Sigmoid colon (tissue), 7 donors: ENCODE results near the gene ITGB5. TPM values are rescaled to one million over a fixed set of nuclear protein-coding genes. Genes with fewer than 3 reads are reported as not detected.

Experiments
- DNase-seq: peaks from one replicate; pipeline ENCODE4 v3.0.0-alpha.2; 2019
- H3K27ac ChIP-seq, 4 donors: fragments of 200-600 bp; sonication (generic); one replicate each; pipeline ENCODE4 v1.5.1; 2016 to 2019; ENCODE audit warnings: mild to moderate bottlenecking in 1 of 4
- H3K27me3 ChIP-seq, 3 donors: fragments of 200-600 bp; sonication (generic); one replicate each; pipeline ENCODE4 v1.5.1; 2019; ENCODE audit warnings: mild to moderate bottlenecking in 1 of 3
- H3K36me3 ChIP-seq, 4 donors: fragments of 200-600 bp; sonication (generic); one replicate each; pipeline ENCODE4 v1.5.1; 2016 to 2019
- H3K4me1 ChIP-seq, 4 donors: fragments of 200-600 bp; sonication (generic); one replicate each; pipeline ENCODE4 v1.5.1; 2017 to 2019
- H3K4me3 ChIP-seq, 4 donors: fragments of 200-600 bp; sonication (generic); one replicate each; pipeline ENCODE4 v1.5.1; 2017 to 2019; ENCODE audit warnings: mild to moderate bottlenecking in 2 of 4, moderate library complexity in 1 of 4
- H3K9me3 ChIP-seq, 4 donors: fragments of 200-600 bp in 3 of 4; sonication (generic) in 3 of 4; one replicate each; pipeline versions ENCODE4 v1.5.1 to v1.6.1; 2013 to 2019
- EP300 ChIP-seq, 4 donors: sonication (generic); formaldehyde crosslinking; IDR thresholded peaks; one replicate each; pipeline ENCODE4 v1.6.1; 2017; ENCODE audit warnings: antibody characterized with exemption in 4 of 4
- POLR2A ChIP-seq, 2 donors: fragments of 450-650 bp; IDR thresholded peaks; one replicate each; pipeline ENCODE4 v1.6.1; 2016; ENCODE audit warnings: antibody characterized with exemption in 2 of 2, mild to moderate bottlenecking in 2 of 2, moderate library complexity in 2 of 2
- POLR2AphosphoS5 ChIP-seq, 4 donors: sonication (generic); formaldehyde crosslinking; IDR thresholded peaks; one replicate each; pipeline ENCODE4 v1.6.1; 2017; ENCODE audit warnings: antibody characterized with exemption in 4 of 4
- WGBS, 2 donors: extraction: QIAGEN DNeasy Blood & Tissue Kit; methylation state at CpG; one replicate each; pipeline ENCODE4 v1.1.7; 2013; 5-methylcytosine and 5-hydroxymethylcytosine counted together
- intact Hi-C: fragments of 100-400 bp; cut with DNase I; formaldehyde crosslinking; loops from one replicate; pipeline ENCODE4 v1.15.1; 2023
- polyA plus RNA-seq, 3 donors: library from polyadenylated mRNA; stranded (reverse); fragments of 200-250 nt; gene quantifications; one replicate each; pipeline ENCODE4 v1.2.3, GENCODE V29; 2013
- total RNA-seq, 4 donors: library from RNA; depleted of rRNA; stranded (reverse); fragments of >200 nt; gene quantifications; one replicate each; pipeline ENCODE4 v1.1.0, GENCODE V29; 2016
- TF ChIP-seq, protein P1 (sequence below), 4 experiments: fragments of 450-650 bp in 3 of 4; fragments of 200-600 bp in 1 of 4; IDR thresholded peaks; one replicate each; pipeline ENCODE4 v1.5.1; 2016 to 2019; ENCODE audit warnings: antibody characterized with exemption in 4 of 4, mild to moderate bottlenecking in 3 of 4, moderate library complexity in 2 of 4
- donor health status: healthy with polysubstance abuse.
- donor health status: Bipolar disorder and iron deficiency.
- donor health status: healthy.

The ITGB5 gene
- total and polyA plus RNA-seq, 7 donors = 15.0 to 203 (median 89.2) TPM

DNA sequence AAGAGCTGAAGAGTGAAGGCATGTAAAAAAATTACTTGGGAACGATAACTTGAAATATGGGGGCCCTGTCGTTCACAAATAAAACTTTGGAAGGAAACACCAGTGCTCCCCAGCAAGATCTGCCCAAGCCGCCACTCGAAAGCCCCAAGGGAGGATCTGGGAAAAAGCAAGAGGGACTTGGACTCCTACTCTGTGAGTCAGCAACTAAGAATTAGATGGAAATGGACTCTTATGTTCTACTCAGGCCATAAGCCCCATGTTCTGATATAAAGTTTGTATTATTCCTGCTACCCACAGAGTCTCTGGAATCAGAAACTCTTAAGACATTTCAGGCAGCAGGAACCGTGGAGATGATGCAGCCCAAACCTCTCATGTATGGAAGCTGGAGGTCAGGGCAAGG is 75.7 kb downstream of the ITGB5 start:
- peaks cover 0 to 16% (median 4%) of the 10 kb centered on the region in 4 donors for H3K36me3 ChIP-seq
- 72 to 73% methylated on average over 5 of the region's 5 CpGs for WGBS, 2 donors
- H3K4me1 ChIP-seq = peaks cover 0 to 41% (median 34%) of the 10 kb centered on the region in 4 donors
- peak overlapping the region; percentile 81 to 90 (median 87) for H3K27ac ChIP-seq
- DNase-seq = no peak
- H3K9me3 ChIP-seq = no peaks in the 10 kb centered on the region
- TF ChIP-seq, protein P1, sequence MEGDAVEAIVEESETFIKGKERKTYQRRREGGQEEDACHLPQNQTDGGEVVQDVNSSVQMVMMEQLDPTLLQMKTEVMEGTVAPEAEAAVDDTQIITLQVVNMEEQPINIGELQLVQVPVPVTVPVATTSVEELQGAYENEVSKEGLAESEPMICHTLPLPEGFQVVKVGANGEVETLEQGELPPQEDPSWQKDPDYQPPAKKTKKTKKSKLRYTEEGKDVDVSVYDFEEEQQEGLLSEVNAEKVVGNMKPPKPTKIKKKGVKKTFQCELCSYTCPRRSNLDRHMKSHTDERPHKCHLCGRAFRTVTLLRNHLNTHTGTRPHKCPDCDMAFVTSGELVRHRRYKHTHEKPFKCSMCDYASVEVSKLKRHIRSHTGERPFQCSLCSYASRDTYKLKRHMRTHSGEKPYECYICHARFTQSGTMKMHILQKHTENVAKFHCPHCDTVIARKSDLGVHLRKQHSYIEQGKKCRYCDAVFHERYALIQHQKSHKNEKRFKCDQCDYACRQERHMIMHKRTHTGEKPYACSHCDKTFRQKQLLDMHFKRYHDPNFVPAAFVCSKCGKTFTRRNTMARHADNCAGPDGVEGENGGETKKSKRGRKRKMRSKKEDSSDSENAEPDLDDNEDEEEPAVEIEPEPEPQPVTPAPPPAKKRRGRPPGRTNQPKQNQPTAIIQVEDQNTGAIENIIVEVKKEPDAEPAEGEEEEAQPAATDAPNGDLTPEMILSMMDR (IDR thresholded peaks at IDR 0.05) = no peak
- TF ChIP-seq POLR2AphosphoS5 (IDR thresholded peaks at IDR 0.05) (peak in 2 of 4 donors; percentile 9 to 24), EP300 (IDR thresholded peaks at IDR 0.05) (no peak)
- no peaks in the 10 kb centered on the region for H3K27me3 ChIP-seq
- H3K4me3 ChIP-seq = no peak overlapping the region
- intact Hi-C loops = no loop called here

DNA sequence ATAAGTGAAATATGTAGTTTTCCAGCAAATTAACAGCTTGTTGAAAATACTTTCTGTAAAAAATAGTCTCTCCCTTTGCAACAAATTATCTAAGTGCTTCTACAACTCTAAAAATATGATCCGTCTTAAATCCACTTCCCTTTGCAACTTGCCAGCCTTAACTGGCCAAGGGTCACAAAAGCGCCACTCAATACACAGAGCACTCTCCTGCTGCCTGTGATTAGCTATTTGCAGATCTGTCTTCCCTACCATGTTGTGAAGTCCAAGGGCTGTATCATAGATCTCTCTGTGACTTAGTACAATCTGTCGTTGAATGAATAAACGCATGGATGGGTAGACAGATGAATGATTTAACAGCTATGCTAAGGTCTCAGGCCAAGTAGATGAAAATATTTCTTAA is 76.2 kb downstream of the ITGB5 start:
- intact Hi-C loops = no loop called here
- no peak for DNase-seq
- Histone ChIP-seq H3K9me3 (no peaks in the 10 kb centered on the region), H3K36me3 (peaks cover 0 to 12% (median 4%) of the 10 kb centered on the region in 4 donors), H3K27me3 (no peaks in the 10 kb centered on the region), H3K4me3 (no peak overlapping the region), H3K27ac (peak overlapping the region in 3 of 4 donors; percentile 81 to 90 (median 88)), H3K4me1 (peaks cover 0 to 41% (median 34%) of the 10 kb centered on the region in 4 donors)
- TF ChIP-seq POLR2A (IDR thresholded peaks at IDR 0.05) = no peak
- TF ChIP-seq POLR2AphosphoS5 (IDR thresholded peaks at IDR 0.05) = no peak
- TF ChIP-seq, protein P1 (IDR thresholded peaks at IDR 0.05) = no peak
- no peak for TF ChIP-seq EP300 (IDR thresholded peaks at IDR 0.05)
- 20 to 63% methylated on average over 4 of the region's 4 CpGs for WGBS, 2 donors

DNA sequence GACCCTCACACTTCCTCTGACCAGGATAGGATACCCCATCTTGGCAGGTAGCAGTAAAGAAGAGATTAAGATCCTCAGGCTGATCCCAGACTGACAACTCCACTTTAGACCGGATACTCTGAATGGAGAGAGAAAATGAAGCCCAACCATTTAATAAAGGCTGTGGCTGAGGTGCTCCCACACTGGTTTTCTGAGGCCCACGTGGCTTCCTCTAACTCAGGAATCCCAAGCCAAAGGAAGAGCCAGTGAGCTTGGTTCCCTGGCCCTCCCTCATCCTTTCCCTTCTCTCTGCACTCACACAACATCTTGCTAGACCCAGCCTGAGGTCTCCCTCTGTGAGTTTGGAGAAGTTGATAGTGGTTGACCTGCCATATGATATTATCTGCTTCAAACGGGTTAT is 78.1 kb downstream of the ITGB5 start:
- Histone ChIP-seq H3K4me3 (no peak overlapping the region), H3K4me1 (peaks cover 0 to 33% (median 29%) of the 10 kb centered on the region in 4 donors), H3K27me3 (no peaks in the 10 kb centered on the region), H3K9me3 (no peaks in the 10 kb centered on the region), H3K36me3 (no peaks in the 10 kb centered on the region), H3K27ac (peak overlapping the region in 1 of 4 donors; percentile 58)
- no peak for TF ChIP-seq EP300 (IDR thresholded peaks at IDR 0.05)
- TF ChIP-seq, protein P1 (IDR thresholded peaks at IDR 0.05) = no peak
- no peak for TF ChIP-seq POLR2AphosphoS5 (IDR thresholded peaks at IDR 0.05)
- TF ChIP-seq POLR2A (IDR thresholded peaks at IDR 0.05) = no peak
- intact Hi-C loops = no loop called here
- 79 to 81% methylated on average over 3 of the region's 3 CpGs for WGBS, 2 donors
- DNase-seq = no peak

DNA sequence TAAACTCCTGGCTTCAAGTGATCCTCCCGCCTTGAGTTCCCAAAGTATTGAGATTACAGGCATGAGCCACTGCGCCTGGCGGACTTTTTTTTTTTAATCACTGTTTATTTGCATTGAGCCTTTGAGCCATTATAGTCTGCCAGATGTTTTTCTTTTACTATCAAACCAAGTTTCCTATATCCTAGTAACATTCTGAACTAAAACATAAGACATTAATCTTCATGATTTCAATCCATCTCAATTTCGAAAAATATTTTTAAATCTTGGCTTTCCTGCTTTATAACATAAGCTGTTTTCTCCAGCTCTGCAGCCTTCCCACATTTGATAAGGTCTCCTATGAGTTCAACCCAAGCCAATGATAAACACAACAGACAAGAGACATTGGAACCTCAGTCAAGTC is 81.5 kb downstream of the ITGB5 start:
- no peak for DNase-seq
- Histone ChIP-seq H3K4me3 (no peak overlapping the region), H3K4me1 (peaks cover 0 to 13% (median 10%) of the 10 kb centered on the region in 4 donors), H3K27ac (no peak overlapping the region), H3K27me3 (no peaks in the 10 kb centered on the region), H3K36me3 (peaks cover 0 to 8% (median 8%) of the 10 kb centered on the region in 4 donors), H3K9me3 (no peaks in the 10 kb centered on the region)
- intact Hi-C loops = no loop called here
- TF ChIP-seq POLR2A (IDR thresholded peaks at IDR 0.05) (no peak), EP300 (IDR thresholded peaks at IDR 0.05) (no peak), POLR2AphosphoS5 (IDR thresholded peaks at IDR 0.05) (no peak)
- TF ChIP-seq, protein P1 (IDR thresholded peaks at IDR 0.05) = no peak
- 81 to 90% methylated on average over 4 of the region's 4 CpGs for WGBS, 2 donors

DNA sequence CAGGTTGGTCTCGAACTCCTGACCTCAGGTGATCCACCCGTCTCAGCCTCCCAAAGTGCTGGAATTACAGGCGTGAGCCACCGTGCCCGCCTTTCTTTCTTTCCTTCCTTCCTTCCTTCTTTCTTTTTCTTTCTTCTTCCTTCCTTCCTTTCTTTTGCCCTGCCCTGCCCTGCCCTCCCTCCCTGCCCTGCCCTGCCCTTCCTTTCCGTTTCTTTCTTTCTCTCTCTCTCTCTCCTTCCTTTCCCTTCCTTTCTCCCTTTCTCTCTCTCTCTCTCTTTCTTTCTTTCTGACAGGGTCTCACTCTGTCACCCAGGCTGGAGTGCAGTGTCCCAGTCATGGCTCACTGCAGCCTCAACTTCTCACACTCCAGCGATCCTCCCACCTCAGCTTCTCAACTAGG is 82.3 kb downstream of the ITGB5 start:
- Histone ChIP-seq H3K4me1 (peaks cover 0 to 19% (median 16%) of the 10 kb centered on the region in 4 donors), H3K4me3 (no peak overlapping the region), H3K36me3 (peaks cover 0 to 8% (median 8%) of the 10 kb centered on the region in 4 donors), H3K9me3 (no peaks in the 10 kb centered on the region), H3K27ac (no peak overlapping the region), H3K27me3 (no peaks in the 10 kb centered on the region)
- WGBS, 2 donors = 80 to 85% methylated on average over 7 of the region's 7 CpGs
- intact Hi-C loops = no loop called here
- no peak for DNase-seq
- TF ChIP-seq POLR2A (IDR thresholded peaks at IDR 0.05) (no peak), POLR2AphosphoS5 (IDR thresholded peaks at IDR 0.05) (no peak), EP300 (IDR thresholded peaks at IDR 0.05) (no peak)
- TF ChIP-seq, protein P1 (IDR thresholded peaks at IDR 0.05) = no peak
